LHCN-M2 (cell line): ENCODE measurements around the gene DGAT2. TPM values are rescaled to one million over a fixed set of nuclear protein-coding genes. Genes with fewer than 3 reads are reported as not detected.
"Not testable (repeated sequence)": the region's sequence is repeated elsewhere in the genome, so short reads cannot be mapped to it uniquely, and the experiment has no call there.

Source experiments
- DNase-seq: peaks from one replicate; pipeline ENCODE4 v3.0.0-alpha.2; 2012; ENCODE audit warnings: low read depth
- polyA plus RNA-seq: library from polyadenylated mRNA; unstranded; fragments of >200 nt; gene quantifications from one replicate; pipeline ENCODE4 v1.2.1, GENCODE V29; 2012; ENCODE audit warnings: missing spikeins
- total RNA-seq: library from RNA; depleted of rRNA; stranded (reverse); fragments of >200 nt; gene quantifications from 2 replicates; pipeline ENCODE4 v1.2.3, GENCODE V29; 2014; rRNA removed

Gene DGAT2, protein sequence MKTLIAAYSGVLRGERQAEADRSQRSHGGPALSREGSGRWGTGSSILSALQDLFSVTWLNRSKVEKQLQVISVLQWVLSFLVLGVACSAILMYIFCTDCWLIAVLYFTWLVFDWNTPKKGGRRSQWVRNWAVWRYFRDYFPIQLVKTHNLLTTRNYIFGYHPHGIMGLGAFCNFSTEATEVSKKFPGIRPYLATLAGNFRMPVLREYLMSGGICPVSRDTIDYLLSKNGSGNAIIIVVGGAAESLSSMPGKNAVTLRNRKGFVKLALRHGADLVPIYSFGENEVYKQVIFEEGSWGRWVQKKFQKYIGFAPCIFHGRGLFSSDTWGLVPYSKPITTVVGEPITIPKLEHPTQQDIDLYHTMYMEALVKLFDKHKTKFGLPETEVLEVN
- 0.29 and 1.2 TPM in 2 replicates for total RNA-seq
- 0.33 TPM for polyA plus RNA-seq

DNA sequence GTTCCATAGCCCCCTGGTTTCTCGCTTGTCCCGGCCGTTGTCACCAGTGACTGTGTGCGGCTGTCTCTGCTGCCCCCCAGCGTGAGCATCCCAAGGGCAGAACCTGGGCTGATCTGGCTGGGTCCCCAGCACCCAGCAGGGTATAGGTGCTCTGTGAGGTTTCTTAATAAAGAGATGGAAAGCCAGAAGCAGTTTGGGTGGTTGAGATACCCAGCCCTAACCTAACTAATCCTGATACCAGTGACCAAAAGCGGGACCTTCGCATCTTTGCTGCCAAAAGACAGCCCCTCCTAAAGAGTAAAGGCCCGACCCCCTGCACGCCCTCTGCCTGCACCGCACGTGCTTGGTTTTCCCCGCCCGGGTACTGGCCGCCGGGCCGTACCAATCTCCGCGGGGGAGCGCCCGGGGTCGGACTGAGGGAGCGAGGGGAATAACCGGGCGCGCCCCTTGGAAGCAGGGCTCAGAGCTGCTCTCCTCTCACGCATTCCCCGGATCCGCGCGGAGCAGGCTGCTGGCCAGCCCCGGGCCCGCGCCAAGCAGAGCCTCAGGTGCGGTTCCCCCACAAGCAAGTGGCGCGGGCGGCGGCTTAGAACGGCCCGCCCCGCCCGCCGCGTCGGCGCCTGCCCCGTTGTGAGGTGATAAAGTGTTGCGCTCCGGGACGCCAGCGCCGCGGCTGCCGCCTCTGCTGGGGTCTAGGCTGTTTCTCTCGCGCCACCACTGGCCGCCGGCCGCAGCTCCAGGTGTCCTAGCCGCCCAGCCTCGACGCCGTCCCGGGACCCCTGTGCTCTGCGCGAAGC lies at the start of gene DGAT2:
Gene DGAT2 (plus strand): TSS at position 667 of the 797 bp plus-strand sequence. CDS start 214 bp downstream, outside the sequence.
- peak; percentile 24 for DNase-seq

DNA sequence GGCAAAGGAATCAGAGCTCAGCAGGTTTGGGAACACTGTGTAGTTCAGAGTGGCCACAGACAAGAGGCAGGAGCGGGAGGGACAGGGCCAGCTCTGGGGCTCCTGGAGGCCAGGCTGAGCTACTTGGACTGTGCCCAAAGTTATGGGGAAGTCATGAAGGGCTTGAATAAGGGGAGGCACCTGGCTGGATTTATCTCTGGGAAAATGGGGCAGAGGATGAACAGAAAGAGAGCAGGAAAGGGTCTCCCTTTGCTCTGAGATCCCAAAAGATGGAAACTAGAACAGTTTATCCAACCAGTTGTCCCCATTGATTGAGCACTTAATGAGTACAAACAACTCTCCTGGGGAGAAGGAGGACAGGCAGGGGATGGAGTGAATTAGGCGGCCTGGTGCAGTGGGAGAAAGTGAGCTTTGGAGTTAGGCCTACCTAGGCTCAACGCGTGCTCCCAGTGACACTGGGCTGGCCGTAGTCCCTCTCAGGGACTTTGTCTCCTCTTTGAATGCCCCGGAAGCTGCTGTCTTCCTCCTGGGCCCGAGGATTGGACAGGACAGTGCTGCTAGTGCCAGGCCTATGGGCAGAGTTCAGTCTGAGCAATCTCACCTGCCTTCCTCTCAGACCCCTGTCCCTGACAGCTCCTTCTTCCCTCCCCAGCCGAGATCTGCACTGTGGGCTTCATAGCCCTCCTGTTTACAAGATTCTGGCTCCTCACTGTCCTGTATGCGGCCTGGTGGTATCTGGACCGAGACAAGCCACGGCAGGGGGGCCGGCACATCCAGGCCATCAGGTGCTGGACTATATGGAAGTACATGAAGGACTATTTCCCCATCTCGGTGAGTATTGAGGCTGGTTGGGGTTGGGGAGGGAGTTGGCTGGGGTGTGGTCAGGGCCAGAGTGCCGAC lies 49.0 kb upstream of the DGAT2 start:
- no peak for DNase-seq

DNA sequence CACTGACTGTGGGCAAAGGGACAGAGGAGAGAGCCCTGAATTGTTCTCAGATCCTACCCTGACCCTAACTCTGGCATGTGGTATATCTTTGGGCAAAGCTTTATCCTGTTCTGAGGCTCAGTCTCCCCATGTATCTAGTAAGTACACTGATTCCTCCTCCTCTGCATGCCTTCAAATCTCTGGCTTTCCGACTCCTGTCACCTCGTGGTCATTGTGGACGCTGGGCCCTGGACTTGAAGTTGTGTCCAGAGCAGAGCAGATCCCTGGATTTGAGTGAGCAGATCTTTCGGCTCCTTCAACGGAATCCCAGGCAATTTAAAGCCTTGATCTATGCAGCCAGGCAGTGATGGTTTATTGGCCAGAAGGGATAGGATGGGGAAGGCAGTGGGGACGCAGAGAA lies 47.9 kb upstream of the DGAT2 start:
- no peak for DNase-seq

GRCh38 chr11:75721852-75722668 lies 46.5 kb upstream of the DGAT2 start:
- DNase-seq: no peak

DNA sequence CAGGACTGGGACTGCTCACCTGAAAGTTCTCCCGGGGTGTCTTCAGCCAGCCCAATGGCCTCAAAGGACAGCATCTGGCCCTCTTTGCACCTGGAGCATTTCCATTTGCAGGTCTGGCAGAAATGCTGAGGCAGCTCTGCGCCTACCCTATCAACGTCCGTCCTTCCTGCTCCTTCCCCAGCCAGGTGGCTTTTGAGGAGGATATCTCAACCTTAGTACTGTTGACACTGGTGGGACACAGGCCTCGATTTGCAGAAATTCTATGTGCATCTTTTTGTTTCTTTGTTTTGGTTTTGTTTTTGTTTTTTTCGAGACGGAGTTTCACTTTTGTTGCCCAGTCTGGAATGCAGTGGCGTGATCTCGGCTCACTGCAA lies 45.9 kb upstream of the DGAT2 start:
- DNase-seq: no peak

DNA sequence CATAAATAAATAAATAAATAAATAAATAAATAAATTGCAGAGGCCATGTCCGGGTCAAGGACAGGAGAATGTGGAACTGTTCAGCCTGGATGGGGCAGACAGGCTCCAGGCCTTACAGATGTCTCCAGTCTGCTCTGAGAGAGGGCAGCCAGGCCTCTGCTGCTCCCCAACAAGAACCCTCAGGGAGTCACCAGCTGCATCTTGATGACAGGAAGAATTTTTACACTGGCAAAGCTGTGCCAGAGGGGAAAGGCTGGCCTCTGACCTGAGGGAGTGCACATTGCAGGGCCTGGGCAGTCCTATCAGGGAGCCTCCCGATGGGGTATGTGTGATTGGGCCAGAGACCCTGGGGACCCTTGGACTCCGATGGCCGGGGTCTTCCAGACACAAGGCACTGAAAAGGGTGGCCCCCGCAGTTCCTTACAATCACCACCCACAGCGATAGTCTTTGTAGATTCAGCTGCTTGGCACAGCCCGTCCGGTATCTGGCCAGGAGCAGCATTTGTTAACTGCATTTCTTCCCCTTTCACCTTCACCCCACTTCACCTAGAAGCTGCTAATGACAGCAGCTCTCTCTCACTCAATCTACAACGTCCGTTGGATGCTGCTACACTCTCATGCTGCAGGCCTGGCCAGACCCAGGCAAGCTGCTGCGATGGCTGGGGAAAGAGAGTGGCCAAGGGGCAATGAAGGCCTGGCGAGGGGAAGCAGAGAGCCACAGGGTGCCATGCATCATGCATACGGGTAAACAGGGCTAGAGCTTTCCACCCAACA lies 42.8 kb upstream of the DGAT2 start:
- no peak for DNase-seq

DNA sequence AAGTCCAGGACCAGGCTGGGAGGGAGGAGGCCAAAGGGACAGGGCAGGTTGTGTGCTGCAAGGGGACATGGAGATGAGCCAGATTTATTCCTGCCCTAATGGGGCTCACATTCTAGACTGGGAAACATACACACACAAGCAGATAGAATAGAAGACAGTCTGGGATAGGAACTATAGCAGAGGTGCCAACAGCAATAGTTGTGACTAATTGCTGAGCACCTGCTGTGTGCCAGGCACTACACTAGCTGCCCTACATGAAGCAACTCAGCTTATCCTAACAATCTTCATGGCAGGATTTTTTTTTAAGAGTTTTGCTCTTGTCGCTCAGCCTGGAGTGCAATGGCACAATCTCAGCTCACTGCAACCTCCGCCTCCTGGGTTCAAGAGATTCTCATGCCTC lies 39.6 kb upstream of the DGAT2 start:
- DNase-seq: no peak

GRCh38 chr11:75731095-75731494 lies 37.5 kb upstream of the DGAT2 start:
- DNase-seq: no peak

- no peak for DNase-seq
These were observed 35.5 kb upstream of the DGAT2 start for GRCh38 chr11:75733071-75733430.

GRCh38 chr11:75733431-75734107 lies 35.0 kb upstream of the DGAT2 start:
- no peak for DNase-seq

- peak; percentile 73 for DNase-seq
These were observed 33.9 kb upstream of the DGAT2 start for GRCh38 chr11:75734491-75735180.

DNA sequence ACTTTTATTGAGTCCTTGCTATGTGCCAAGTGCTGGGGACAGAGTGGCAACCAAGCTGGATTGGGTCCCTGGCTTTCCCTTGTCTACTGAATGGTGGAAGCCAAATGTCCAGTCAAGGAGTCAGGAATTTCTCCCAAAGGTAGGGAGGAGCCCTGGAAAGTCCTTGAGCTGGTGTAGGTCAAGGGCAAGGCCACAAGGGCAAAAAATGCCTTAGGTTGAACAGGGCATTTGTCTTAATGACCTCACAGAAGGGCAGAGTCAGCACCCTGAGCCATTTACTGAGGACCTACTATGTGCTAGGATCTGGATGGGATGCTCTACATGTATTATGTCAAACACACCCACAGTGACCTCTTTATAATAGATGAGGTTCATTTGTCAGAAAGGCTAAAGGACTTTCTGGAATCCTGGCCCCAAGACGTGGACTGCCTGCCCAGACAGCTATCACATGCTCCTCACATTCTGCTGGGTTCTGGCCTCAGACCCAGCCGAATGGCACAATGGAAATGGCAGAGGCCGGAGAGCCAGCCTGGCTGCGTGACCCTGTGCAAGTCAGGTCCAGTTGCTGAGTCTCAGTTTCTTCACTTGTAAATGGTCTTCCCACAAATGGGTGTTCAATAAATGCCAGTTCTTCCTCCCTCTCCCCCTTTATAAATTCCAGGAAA lies 33.3 kb upstream of the DGAT2 start:
- DNase-seq: no peak

GRCh38 chr11:75737314-75737713 lies 31.3 kb upstream of the DGAT2 start:
- DNase-seq: no peak

GRCh38 chr11:75740681-75741080 lies 27.9 kb upstream of the DGAT2 start:
- DNase-seq: peak; percentile 59

- not testable (repeated sequence) for DNase-seq
These were observed 25.4 kb upstream of the DGAT2 start for GRCh38 chr11:75743159-75743558.

DNA sequence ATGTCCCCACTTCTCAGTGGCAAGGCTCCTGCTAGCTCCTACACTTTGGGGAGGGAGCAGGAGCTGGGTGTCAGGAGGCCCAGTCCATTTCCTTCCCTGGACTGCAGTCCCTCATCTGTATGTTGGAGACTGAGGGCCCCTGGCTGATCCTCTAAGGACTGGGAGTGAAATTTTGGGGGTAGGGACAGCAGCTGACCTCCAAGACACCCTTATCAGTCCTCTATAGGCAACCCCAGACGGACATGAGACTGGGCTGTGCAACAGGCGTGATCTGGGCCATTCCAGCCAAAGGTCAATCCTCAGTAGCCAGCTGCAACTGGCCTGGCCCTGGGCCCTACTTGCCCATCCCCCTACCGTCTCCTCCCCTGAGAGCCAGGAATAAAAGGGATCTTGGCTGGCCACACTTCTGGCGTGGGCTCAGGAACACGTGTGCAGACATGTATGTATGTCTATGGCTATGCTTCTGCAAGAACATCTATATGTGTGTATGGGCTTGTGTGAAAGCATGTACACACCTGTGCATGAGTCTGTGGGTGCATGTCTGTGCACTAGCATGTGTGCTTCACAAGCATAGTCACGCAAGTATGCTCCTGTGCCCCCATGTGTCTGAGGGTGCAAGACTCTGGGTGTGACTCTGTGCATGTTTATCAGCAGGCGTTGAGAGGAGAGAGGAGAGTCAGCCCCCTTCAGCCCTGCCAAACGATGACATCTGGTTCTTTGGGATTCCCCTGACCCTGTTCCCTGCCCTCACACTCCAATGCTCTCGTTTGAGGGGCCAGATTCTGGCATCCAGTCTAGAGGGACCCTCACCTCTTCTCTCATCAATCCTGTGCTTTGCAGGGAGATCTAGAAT lies 24.6 kb upstream of the DGAT2 start:
- no peak for DNase-seq

- no peak for DNase-seq
These were observed 22.8 kb upstream of the DGAT2 start for GRCh38 chr11:75745807-75746206.
